NOMO-1 (cell line): ENCODE results near the gene TMPRSS12.
"Not testable (repeated sequence)": the region's sequence is repeated elsewhere in the genome, so short reads cannot be mapped to it uniquely, and the experiment has no call there.

Source experiments
- DNase-seq, 2 experiments: peaks; one replicate each; lab custom pipeline; 2025; ENCODE audit not compliant: unreplicated experiment in 2 of 2; lab: John Stamatoyannopoulos, UW

The TMPRSS12 gene

GRCh38 chr12:50855679-50856078 lies 13.0 kb downstream of the TMPRSS12 start:
- not testable (repeated sequence) for DNase-seq

GRCh38 chr12:50859621-50860310 lies 17.0 kb downstream of the TMPRSS12 start:
- DNase-seq = no peak

GRCh38 chr12:50862316-50862715 lies 19.6 kb downstream of the TMPRSS12 start:
- peak in 1 of 2 experiments; percentile 29 for DNase-seq

DNA sequence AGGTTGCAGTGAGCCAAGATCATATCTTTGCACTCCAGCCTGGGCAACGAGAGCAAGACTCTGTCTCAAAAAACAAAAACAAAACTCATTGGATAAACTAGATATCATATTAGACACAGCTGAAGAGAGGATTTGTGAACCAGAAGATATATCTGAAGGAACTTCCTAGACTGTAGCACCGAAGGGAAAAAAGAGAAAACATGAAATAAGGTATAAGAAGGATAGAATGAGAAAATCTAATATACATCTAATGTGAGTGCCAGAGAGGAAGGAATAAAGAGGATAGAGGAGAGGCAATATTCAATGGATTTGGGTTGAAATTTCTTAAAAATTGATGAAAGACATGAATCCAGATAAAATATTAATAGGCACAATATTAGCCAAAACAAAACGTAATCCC lies 22.5 kb downstream of the TMPRSS12 start:
- no peak for DNase-seq

- DNase-seq = not testable (repeated sequence)
Observed at GRCh38 chr12:50868881-50869280, 26.2 kb downstream of the TMPRSS12 start.

GRCh38 chr12:50882563-50882962 lies 39.8 kb downstream of the TMPRSS12 start:
- no peak for DNase-seq

DNA sequence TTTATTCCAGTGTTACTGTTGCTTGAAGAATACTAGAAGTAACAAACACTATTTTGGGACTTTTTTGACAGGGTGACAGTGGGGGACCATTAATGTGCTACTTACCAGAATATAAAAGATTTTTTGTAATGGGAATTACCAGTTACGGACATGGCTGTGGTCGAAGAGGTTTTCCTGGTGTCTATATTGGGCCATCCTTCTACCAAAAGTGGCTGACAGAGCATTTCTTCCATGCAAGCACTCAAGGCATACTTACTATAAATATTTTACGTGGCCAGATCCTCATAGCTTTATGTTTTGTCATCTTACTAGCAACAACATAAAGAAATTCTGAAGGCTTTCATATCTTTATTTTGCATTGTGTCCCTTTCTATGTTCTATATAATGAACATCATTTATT lies 44.5 kb downstream of the TMPRSS12 start:
- DNase-seq = no peak

- DNase-seq = no peak
Observed at GRCh38 chr12:50888666-50889065, 45.9 kb downstream of the TMPRSS12 start.

- no peak for DNase-seq
Observed at GRCh38 chr12:50894241-50894640, 51.5 kb downstream of the TMPRSS12 start.

DNA sequence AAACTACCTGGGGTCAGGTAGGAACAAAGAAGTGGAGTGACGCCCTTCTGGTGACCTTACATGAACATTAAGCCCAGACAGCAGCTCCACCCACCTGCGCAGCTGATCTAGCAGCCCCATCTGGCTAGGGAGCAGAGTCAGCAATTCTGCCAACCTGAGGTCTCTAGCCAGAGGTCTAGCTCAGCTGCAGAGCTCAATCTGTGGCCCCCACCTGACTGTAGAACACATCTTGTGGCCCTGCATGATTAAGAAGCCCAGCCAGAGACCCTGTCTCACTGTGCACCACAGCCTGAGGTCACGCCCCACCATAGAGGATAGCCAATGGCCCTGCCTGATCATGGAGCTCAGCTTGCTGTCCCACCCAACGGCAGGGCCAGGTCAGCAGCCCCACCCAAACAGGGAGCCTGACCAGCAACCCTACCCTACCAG lies 59.0 kb downstream of the TMPRSS12 start:
- no peak for DNase-seq

DNA sequence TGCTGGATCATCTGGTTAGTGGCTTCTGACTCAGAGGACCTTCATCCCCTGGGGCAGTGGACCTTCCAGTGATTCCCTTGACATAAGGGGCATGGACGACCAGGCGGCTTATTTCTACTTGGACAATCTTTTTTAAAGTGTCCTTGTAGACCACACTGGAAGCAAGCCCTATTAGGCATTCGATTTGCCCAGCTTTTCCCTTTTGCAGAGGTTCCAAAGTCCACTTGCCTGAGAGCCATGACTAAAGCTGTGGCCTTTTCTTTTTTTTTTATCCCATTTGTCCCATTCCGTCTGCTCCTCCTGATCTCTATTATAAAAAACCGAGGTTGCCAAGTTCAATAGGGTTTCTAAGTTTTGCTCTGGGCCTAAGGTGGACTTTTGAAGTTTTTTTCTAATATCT lies 65.8 kb downstream of the TMPRSS12 start:
- DNase-seq = not testable (repeated sequence)

DNA sequence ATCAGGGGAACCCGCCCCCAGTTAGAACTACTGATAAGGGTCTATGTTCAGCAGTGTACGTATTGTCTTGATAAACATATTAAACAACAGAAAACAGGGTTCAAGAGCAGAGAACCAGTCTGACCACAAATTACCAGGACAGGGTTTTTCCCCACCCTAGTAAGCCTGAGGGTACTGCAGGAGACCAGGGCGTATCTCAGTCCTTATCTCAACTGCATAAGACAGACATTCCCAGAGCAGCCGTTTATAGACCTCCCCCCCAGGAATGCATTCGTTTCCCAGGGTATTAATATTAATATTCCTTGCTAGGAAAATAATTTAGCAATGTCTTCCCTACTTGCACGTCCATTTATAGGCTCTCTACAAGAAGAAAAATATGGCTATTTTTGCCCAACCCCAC lies 69.6 kb downstream of the TMPRSS12 start:
- not testable (repeated sequence) for DNase-seq

GRCh38 chr12:50913224-50913623 lies 70.5 kb downstream of the TMPRSS12 start:
- no peak for DNase-seq

GRCh38 chr12:50914872-50915484 lies 72.3 kb downstream of the TMPRSS12 start:
- no peak for DNase-seq

DNA sequence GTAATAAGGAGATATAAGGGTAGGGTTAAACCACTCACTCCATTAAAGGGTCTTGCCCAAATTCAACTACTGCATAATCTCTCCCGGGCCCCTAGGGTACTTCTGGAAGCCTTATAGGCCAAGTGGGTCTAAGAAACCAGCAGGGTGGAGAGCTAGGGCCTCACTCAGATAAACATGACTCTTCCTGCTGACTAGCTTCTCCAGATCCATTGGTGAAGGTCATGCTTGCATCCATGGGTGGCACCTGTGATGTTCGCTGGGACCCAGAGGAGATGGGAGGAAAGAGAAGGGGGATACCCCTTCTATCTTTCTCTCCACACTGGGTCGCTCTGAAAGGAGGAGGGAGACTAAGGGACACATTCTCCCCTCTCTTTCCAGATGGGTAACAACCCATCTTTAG lies 73.6 kb downstream of the TMPRSS12 start:
- no peak for DNase-seq

- no peak for DNase-seq
Observed at GRCh38 chr12:50918584-50919316, 76.0 kb downstream of the TMPRSS12 start.

- DNase-seq = no peak
Observed at GRCh38 chr12:50922820-50923219, 80.1 kb downstream of the TMPRSS12 start.

GRCh38 chr12:50923361-50924130 lies 80.8 kb downstream of the TMPRSS12 start:
- DNase-seq = peak; percentile 42 to 50

GRCh38 chr12:50924131-50924438 lies 81.4 kb downstream of the TMPRSS12 start:
- DNase-seq = no peak

DNA sequence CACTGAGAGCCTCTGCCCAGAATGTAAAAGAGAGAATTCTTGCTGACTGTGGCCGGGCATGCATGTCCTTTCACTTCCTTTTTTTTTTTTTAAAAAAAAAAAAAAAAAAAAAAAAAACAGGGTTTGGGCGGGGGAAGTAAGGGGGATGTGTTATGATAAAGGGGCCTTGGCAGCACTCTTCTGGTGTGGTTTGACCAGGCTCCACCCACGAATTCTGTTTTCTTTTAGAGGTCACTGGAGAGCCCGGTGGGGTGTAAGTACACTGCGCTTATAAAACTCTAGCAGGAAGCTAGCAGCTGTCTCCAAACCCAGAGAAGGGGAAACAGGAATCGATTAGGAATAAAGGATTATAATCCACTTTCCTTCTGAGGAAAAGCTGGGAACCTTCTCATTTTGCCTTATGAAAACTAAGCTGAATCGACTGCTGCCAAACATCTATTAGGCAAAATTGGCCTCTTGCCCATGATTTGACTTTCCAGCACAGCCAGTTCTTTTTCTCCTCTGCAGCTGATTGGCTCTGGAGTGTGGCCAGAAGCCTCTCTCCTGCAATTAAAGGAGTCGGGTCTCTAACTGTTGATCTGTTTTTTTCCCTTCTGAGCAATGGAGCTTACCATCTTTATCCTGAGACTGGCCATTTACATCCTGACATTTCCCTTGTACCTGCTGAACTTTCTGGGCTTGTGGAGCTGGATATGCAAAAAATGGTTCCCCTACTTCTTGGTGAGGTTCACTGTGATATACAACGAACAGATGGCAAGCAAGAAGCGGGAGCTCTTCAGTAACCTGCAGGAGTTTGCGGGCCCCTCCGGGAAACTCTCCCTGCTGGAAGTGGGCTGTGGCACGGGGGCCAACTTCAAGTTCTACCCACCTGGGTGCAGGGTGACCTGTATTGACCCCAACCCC lies 82.0 kb downstream of the TMPRSS12 start:
- peak; percentile 94 to 97 for DNase-seq
